IMR-90 (cell line): ENCODE measurements around the gene NCKAP5L.

Source experiments
- CEBPB ChIP-seq: IDR thresholded peaks from 2 replicates; pipeline ENCODE4 v1.6.1; 2012; ENCODE audit warnings: low read depth, low read length, improper control_type of control experiment
- CHD1 ChIP-seq: IDR thresholded peaks from 2 replicates; pipeline ENCODE4 v1.6.1; 2012; ENCODE audit warnings: low read depth, low read length, improper control_type of control experiment
- CTCF ChIP-seq: conservative IDR thresholded peaks from 2 replicates; pipeline ENCODE4 v1.5.1; 2012; ENCODE audit warnings: mild to moderate bottlenecking, low read depth, low read length, improper control_type of control experiment
- ELK1 ChIP-seq: fragments of 150-350 bp; IDR thresholded peaks from 2 replicates; pipeline ENCODE4 v1.6.1; 2016; ENCODE audit warnings: low read depth, mild to moderate bottlenecking, low read length, moderate library complexity, borderline replicate concordance
- RAD21 ChIP-seq: IDR thresholded peaks from 2 replicates; pipeline ENCODE4 v1.6.1; 2012; ENCODE audit warnings: low read length, improper control_type of control experiment

- TF ChIP-seq ELK1: no peak
- no peak for TF ChIP-seq CTCF
- TF ChIP-seq CEBPB: no peak
- no peak for TF ChIP-seq CHD1
- no peak for TF ChIP-seq RAD21
Observed at GRCh38 chr12:49823951-49824350, 4.3 kb downstream of the NCKAP5L start.
